HG03060 (cell line): ENCODE measurements around the gene RRP8.

Source experiments
- ATAC-seq: cut with Tn5 transposase; IDR thresholded peaks from one replicate; pipeline ENCODE4 v1.9.1; 2021; ENCODE audit warnings: low read depth, moderate number of reproducible peaks; ENCODE audit not compliant: unreplicated experiment

RRP8 gene

GRCh38 chr11:6619004-6619745 lies 15.8 kb upstream of the RRP8 start, which contains the start of gene TPP1:
Gene TPP1 (minus strand): TSS chr11:6619422. CDS start chr11:6619400, 22 bp downstream.
- peak; percentile 95 for ATAC-seq

- no peak for ATAC-seq
Measured at GRCh38 chr11:6618117-6619003, 14.9 kb upstream of the RRP8 start.

GRCh38 chr11:6617315-6617781 lies 13.9 kb upstream of the RRP8 start:
- ATAC-seq = no peak

- no peak for ATAC-seq
Measured at GRCh38 chr11:6616596-6617250, 13.3 kb upstream of the RRP8 start.

DNA sequence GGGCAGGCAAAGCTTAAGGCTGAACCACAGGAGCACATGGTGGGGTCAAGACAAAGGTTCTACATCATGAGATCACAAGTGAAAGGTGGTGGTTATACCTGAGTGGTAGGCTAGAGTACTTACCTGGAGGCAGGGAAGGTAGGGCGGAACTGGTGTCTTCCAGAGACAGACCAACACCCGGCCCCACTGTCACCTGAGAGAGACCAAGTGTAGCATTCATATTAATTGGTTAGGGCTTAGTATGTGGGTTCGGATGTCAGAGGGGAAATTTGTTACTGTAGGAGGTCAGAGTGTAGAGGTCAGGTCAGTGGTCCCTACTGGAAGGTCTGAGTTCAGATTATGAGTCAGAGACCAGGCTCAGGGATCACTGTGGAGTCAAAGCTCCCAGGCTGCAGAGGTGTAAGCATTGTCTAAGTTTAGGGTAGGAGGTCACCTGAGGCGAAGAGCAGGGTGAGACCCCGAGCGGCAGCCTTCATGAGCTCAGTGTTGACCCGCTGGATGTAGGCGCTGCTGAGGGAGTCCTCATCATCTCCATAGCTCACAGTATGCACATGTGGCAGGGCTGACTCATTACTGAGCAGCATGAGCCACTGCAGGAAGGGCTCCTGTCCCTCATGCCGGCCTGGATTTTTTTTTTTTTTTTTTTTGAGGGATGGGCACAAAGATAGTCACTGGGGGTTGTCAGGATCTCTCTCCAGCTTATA lies 12.6 kb upstream of the RRP8 start:
- no peak for ATAC-seq

GRCh38 chr11:6615046-6615445 lies 11.6 kb upstream of the RRP8 start:
- no peak for ATAC-seq

GRCh38 chr11:6614446-6614845 lies 11.0 kb upstream of the RRP8 start:
- ATAC-seq = no peak

- ATAC-seq = no peak
Measured at GRCh38 chr11:6613496-6613895, 10.1 kb upstream of the RRP8 start.

GRCh38 chr11:6612213-6613041 lies 9.0 kb upstream of the RRP8 start, which contains the start of gene TAF10:
Gene TAF10 (minus strand): TSS chr11:6612216. CDS start chr11:6612189, 27 bp downstream.
- peak; percentile 58 for ATAC-seq

DNA sequence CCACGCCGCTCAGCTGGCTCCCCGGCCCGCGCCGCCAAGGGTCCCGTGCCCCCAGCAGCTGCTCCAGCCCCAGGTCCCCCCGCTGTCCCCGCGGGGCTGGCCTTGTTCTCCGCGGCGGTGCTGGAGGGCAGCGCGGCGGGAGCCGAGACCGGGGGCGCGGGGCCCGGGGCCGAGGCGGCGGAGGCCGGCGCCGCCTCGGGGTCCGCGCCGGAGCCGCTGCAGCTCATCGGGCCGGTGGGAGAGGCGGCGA lies 8.5 kb upstream of the RRP8 start:
- ATAC-seq = no peak

- ATAC-seq = no peak
Measured at GRCh38 chr11:6611092-6611962, 7.9 kb upstream of the RRP8 start.

DNA sequence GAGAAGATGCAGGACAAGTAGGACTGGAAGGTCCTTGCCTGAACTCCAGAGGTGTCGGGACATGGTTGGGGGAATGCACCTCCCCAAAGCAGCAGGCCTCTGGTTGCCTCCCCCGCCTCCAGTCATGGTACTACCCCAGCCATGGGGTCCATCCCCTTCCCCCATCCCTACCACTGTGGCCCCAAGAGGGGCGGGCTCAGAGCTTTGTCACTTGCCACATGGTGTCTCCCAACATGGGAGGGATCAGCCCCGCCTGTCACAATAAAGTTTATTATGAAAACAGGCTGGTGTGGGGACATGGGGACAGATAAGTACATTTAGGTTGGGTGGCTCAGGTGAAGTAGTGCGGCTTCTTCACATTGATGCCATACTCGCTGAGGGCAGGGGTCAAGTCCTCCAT lies 7.2 kb upstream of the RRP8 start:
- ATAC-seq = no peak

GRCh38 chr11:6609502-6610015 lies 6.1 kb upstream of the RRP8 start:
- no peak for ATAC-seq

DNA sequence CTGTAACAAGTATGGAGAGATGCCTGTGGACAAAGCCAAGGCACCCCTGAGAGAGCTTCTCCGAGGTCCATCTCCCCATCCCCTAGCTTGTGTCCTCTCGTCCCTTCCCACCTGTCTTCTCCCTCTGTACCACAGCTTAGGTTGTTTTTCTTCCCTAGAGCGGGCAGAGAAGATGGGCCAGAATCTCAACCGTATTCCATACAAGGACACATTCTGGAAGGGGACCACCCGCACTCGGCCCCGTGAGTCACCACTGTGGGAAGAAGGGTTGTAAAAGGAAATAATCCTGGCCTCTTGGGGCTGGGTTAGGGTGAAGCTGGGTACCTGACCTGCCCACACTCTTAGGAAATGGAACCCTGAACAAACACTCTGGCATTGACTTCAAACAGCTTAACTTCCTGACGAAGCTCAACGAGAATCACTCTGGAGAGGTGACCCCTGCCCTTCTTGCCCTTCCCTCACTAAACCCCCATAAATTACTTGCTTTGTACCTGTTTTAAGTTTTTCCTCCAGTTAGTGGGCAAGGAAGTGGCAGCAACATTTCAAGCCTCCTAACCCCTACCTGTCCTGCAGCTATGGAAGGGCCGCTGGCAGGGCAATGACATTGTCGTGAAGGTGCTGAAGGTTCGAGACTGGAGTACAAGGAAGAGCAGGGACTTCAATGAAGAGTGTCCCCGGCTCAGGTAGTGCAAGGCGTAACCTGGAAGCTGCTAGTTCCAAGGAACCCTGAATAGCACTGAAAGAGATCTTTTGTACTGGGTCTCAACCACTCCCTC lies 5.5 kb upstream of the RRP8 start:
- no peak for ATAC-seq

DNA sequence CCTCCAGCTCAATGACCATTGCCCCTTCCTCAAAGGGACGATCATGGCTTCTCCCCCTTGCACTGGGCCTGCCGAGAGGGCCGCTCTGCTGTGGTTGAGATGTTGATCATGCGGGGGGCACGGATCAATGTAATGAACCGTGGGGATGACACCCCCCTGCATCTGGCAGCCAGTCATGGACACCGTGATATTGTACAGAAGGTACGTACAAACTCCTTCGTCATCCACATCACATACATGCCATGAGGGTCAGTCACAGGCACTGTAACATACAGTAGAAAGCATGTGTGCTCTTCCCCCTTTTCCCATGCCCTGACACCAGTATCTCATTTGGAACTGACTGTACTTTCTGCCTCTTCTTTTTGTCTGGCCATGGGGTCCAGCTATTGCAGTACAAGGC lies 4.6 kb upstream of the RRP8 start:
- ATAC-seq = no peak

DNA sequence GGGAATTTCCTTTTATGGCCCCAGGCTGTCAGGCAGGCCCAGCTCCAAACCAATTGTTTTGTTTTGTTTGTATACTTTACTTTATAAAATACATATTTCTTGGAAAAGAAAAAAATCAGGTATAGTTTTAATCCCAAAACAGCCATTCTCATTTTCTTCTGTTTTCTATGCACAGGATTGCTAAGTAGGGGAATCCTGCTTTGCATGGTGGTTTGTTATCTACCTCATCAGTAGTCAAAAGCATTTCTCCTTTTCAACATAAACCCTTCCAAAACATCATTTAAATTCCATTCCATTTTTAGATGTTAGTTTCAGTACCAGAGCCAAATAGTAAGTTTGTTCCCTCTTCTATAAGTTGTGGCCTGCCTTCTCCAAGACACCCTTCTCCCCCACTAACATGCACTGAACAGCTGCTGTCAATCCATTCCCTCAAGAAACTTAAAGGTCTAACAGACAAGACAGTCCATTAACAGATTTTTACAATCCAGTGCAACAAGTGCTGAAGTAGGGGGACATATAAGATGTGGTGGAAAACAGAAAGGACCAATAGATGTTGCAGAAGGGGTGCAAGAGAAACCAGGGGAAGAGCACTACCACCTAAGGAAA lies 3.9 kb upstream of the RRP8 start:
- ATAC-seq = no peak

- ATAC-seq = peak; percentile 33
Measured at GRCh38 chr11:6606471-6607189, 3.2 kb upstream of the RRP8 start.
